ENCODE data around the gene CLDN8.

GRCh38 chr21:30227633-30228404 lies 11.9 kb upstream of the CLDN8 start:
- TF ChIP-seq, protein P1, sequence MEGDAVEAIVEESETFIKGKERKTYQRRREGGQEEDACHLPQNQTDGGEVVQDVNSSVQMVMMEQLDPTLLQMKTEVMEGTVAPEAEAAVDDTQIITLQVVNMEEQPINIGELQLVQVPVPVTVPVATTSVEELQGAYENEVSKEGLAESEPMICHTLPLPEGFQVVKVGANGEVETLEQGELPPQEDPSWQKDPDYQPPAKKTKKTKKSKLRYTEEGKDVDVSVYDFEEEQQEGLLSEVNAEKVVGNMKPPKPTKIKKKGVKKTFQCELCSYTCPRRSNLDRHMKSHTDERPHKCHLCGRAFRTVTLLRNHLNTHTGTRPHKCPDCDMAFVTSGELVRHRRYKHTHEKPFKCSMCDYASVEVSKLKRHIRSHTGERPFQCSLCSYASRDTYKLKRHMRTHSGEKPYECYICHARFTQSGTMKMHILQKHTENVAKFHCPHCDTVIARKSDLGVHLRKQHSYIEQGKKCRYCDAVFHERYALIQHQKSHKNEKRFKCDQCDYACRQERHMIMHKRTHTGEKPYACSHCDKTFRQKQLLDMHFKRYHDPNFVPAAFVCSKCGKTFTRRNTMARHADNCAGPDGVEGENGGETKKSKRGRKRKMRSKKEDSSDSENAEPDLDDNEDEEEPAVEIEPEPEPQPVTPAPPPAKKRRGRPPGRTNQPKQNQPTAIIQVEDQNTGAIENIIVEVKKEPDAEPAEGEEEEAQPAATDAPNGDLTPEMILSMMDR (IDR thresholded peaks at IDR 0.05), result no peak
- TF ChIP-seq POLR2A (IDR thresholded peaks at IDR 0.05), result no peak
